HG02763 (cell line): ENCODE data around the gene BAHCC1.

ENCODE experiments used
- ATAC-seq: cut with Tn5 transposase; IDR thresholded peaks from one replicate; pipeline ENCODE4 v1.9.1; 2021; ENCODE audit warnings: mild to moderate bottlenecking, moderate library complexity; ENCODE audit not compliant: unreplicated experiment

The BAHCC1 gene

GRCh38 chr17:81366648-81367047, 28.6 kb upstream of the BAHCC1 start:
- no peak for ATAC-seq

DNA sequence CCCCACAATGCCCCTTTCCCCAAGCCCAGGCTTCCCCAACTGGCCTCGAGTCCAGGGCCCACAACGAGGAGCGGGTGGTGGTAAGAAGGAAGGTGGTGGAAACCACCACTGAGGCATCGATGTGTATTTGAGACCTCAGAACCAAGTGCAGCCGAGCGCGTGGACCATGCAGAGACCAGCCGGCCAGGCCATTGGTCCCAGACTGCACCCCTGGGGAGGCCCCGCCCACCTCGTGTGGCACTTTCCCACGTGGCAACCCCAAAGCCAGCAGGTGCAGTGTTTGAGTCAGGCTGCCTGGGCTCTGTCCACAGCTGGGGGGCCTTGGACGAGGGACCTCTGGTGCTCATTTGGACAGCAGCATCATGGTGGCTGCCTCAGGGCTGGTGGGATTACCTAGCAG, 28.1 kb upstream of the BAHCC1 start:
- no peak for ATAC-seq

DNA sequence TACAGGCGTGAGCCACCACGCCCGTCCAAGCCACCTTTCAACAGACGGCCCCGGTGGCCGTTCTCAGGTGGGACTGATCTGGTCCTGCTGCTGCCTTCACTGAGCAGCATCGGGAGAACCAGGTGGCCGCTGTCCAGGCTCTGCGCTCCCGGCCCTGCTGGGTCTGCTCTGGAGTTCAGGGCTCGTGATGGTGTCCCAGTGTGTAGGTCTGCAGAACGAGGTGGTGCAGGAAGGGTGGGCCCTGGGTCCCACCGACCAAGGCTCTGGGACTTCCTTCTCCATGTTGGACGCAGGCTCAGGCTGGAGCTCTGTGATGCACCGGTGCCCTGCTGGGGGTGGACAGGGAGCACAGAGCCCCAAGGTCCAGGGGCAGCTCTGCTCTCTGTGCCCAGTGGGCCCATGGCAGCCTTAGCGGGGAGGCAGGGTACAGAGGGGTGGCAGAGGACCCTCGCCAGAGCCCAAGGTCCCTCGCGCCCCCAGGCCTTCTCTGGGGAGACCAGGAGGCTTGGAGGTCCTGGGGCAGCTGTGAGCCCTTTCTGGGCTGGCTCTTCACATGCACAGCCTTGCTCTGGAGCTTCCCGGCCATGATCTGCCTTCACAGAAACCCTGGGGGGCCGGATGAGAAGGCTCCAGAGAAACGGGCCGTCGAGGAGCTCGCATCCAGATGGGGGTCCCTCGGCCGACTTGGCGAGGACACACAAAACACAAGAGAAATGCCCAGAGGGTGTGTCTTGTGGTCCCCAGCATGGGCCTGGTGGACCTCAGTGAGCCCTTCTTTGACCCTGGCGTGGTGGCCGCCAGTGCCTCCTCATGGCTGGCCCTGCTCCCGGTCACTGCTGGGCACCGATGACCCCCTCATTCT, 26.9 kb upstream of the BAHCC1 start:
- no peak for ATAC-seq

DNA sequence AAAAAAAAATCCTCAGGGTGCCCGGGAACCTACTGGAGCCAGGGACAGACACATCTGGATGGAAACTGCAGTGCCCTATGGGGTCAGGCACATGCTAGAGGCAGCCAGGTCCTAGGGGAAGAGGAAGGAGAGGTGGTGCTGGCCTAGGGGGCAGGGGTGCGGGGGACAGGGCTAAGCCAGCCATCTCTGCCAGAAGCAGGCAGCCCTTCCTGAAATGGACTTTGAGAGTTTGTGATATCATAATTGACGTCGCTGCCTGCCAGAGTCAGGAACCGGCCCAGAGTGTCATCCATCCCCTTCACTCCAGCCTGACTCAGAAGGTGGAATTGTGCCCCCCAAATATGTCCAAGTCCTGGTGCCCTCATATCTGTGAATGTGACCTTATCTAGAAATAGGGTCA, 25.0 kb upstream of the BAHCC1 start:
- ATAC-seq, result no peak

GRCh38 chr17:81371910-81372760, 23.1 kb upstream of the BAHCC1 start:
- ATAC-seq, result no peak

GRCh38 chr17:81373536-81374160, 21.6 kb upstream of the BAHCC1 start:
- ATAC-seq, result no peak

DNA sequence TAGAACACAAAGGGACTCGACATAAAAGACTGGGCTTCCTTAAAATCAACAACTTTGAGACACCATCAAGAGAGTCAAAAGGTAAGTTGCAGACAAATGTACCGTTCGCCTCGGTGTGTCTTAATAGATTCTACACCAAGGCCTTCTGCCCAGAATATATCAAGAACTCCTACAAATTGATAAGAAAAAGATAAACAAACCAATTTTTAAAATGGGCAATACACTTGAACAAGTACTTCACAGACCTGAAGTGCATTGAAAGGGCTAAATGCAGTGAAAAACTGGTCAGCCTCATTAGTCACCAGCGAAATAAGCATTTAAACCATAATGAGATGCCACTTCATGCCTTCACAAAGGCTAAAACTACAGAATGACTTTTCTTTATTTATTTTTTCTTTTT, 20.4 kb upstream of the BAHCC1 start:
- no peak for ATAC-seq

GRCh38 chr17:81376946-81377714, 18.1 kb upstream of the BAHCC1 start:
- ATAC-seq, result no peak

GRCh38 chr17:81378941-81379511, 16.2 kb upstream of the BAHCC1 start:
- no peak for ATAC-seq

DNA sequence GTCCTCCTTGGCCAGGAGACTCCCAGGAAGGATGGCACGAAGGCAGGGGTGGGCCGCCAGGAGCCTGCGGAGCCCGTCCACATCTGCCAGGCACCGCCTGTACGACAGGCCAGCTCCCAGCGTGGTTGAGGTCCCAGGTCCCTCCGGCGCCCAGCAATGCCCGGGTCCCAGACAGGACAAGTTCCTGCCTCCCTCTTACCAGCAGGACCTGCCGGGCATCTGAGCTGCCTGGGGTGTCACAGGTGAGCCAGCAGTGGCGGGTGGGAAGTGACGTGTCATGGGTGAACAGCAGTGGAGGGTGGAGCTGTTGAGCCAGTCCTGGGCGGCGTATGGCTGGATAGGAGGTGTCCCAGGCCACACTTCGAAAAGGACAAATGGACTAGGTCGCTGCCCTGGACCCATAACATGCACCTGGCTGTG, 15.7 kb upstream of the BAHCC1 start:
- ATAC-seq, result no peak

GRCh38 chr17:81380131-81380530, 15.1 kb upstream of the BAHCC1 start:
- ATAC-seq, result no peak

GRCh38 chr17:81380666-81381518, 14.4 kb upstream of the BAHCC1 start:
- ATAC-seq, result no peak

GRCh38 chr17:81381632-81382577, 13.4 kb upstream of the BAHCC1 start:
- no peak for ATAC-seq

DNA sequence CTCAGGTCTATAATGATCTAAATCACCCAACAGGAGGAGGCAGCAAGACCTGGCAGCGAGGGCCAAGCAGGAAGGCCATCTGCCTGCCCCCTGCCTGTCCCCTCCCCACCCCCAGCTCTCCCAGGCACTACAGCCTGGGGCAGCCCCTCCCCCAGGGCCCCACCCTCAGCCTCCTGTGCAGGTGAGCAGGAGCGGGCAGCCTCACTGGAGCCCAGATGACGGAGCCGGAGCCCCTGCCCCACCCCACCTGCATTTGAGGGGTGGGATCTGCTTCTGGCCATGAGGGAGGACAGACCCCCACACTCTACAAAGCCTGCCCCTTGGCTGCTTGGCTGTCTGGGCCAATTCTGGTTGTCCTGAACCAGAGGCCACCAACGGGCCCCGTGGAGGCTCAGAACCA, 12.4 kb upstream of the BAHCC1 start:
- no peak for ATAC-seq

DNA sequence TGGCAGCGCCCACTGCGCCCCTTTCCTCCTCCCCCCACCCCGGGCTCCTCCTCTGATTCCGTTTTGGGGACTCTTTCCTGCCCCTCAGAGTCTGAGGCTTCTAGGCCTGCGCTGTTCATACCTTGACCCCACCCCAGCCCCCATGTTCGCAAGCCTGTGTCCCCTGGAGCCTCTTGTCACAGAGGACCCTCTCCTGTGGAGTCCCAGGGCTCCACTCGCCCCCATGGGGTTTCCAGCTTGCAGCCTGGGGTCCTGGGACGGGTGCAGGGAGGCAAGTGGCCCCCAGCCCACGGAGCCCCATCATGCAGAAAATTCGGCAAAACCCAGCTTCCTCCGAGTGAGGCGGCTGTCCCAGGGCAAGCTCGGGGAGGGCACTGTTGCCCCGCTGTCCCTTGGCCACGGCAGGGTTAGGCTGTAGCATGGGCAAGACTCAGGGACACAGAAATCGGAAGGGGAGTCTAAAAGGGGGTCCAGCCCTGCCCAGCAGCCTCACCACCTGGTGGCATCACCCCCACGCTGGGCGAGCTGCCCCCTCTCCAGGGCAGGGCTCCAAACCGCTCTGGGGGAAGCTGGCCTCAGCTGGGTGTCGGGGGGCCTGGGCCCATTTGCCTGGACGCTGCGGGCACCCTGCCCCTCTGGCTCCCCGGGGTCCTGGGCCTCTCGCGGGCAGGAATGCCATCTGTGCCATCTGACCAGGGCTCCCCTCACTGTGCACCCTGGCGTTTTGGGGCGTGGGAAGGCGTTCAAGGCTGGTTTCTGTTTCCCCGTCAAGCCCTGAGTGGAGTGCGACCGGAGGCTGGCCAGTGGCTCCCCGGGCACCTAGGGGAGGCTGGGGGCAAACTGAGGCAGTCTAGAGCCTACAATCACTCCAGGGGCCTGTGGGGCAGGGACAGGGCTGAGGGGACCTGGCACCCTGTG, 11.5 kb upstream of the BAHCC1 start:
- ATAC-seq, result no peak

DNA sequence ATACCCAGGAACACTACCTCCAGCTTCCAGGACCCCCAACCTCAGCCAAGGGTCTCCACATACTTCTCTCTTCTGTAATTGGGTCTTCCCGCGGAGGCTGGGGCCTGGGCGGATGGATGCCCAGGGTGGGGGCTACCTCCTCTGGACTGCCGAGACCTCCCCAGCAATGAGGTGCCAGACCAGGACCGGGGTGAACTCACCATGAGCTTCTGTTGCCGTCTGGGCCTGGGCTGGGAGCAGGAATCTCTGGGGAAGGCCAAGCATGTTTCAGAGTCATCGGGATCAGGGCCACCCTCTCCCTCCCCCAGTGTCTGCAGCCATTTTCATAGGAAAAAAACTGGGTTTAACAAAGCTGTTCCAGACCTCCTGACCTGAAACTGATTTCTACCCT, 10.3 kb upstream of the BAHCC1 start:
- no peak for ATAC-seq

- no peak for ATAC-seq
Observed at GRCh38 chr17:81385320-81386111, 9.7 kb upstream of the BAHCC1 start.
